Activated CD4-positive, alpha-beta T cell treated with anti-CD3 and anti-CD28 coated beads, Interleukin-2, amount 50 U/mL, for 4 hours (primary cell): Measurements from ENCODE around the gene SERTAD1.

Experiments used
- DNase-seq, 2 experiments: peaks; one replicate each; pipeline ENCODE4 v3.0.0-alpha.2; 2020

SERTAD1 gene

GRCh38 chr19:40374084-40374483 lies 51.7 kb downstream of the SERTAD1 start:
- no peak for DNase-seq

GRCh38 chr19:40371802-40372122 lies 54.0 kb downstream of the SERTAD1 start:
- no peak for DNase-seq
